Liver (tissue), 9 donors: ENCODE results near the gene MTX1. TPM values are rescaled to one million over a fixed set of nuclear protein-coding genes. Genes with fewer than 3 reads are reported as not detected.

Experiments used
- DNase-seq: peaks from one replicate; pipeline ENCODE4 v3.0.0-alpha.2; 2017; ENCODE audit warnings: low spot score
- H3K27ac ChIP-seq, 2 donors: one replicate each; pipeline ENCODE4 v1.7.0; 2013; ENCODE audit warnings: inconsistent platforms in 2 of 2, low read length in 2 of 2, control low read depth in 1 of 2, low read depth in 1 of 2, mild to moderate bottlenecking in 1 of 2
- H3K27me3 ChIP-seq, 4 donors: one replicate each; pipeline versions ENCODE4 v1.6.1 to v1.7.0; 2013; ENCODE audit warnings: low read length in 3 of 4, inconsistent platforms in 1 of 4, mild to moderate bottlenecking in 1 of 4, moderate library complexity in 1 of 4; ENCODE audit not compliant: control insufficient read depth in 4 of 4, insufficient read depth in 4 of 4
- H3K36me3 ChIP-seq, 4 donors: one replicate each; pipeline versions ENCODE4 v1.6.1 to v1.7.0; 2013; ENCODE audit warnings: low read length in 3 of 4, mild to moderate bottlenecking in 3 of 4, low read depth in 1 of 4, moderate library complexity in 1 of 4; ENCODE audit not compliant: control insufficient read depth in 4 of 4, insufficient read depth in 3 of 4
- H3K4me1 ChIP-seq, 4 donors: one replicate each; pipeline versions ENCODE4 v1.6.1 to v1.7.0; 2013; ENCODE audit warnings: low read length in 3 of 4, mild to moderate bottlenecking in 3 of 4, moderate library complexity in 1 of 4; ENCODE audit not compliant: control insufficient read depth in 4 of 4, insufficient read depth in 4 of 4
- H3K4me3 ChIP-seq, 3 donors: one replicate each; pipeline versions ENCODE4 v1.6.1 to v1.7.0; 2013; ENCODE audit warnings: low read length in 3 of 3, control low read depth in 1 of 3, low read depth in 1 of 3, mild to moderate bottlenecking in 1 of 3
- H3K9ac ChIP-seq, 2 donors: one replicate each; pipeline ENCODE4 v1.7.0; 2013; ENCODE audit warnings: low read length in 2 of 2, mild to moderate bottlenecking in 2 of 2, moderate library complexity in 2 of 2, control low read depth in 1 of 2, low read depth in 1 of 2
- H3K9me3 ChIP-seq, 4 donors: one replicate each; pipeline versions ENCODE4 v1.6.1 to v1.7.0; 2013; ENCODE audit warnings: low read length in 3 of 4; ENCODE audit not compliant: control insufficient read depth in 4 of 4
- EGR1 ChIP-seq, 2 donors: IDR thresholded peaks; 2 replicates each; pipeline ENCODE4 v1.6.1; 2016 to 2018; ENCODE audit warnings: antibody characterized with exemption in 2 of 2, low read depth in 2 of 2
- FOXA1 ChIP-seq: IDR thresholded peaks from 2 replicates; pipeline ENCODE4 v1.6.1; 2016; ENCODE audit warnings: antibody characterized with exemption
- FOXA2 ChIP-seq: IDR thresholded peaks from 2 replicates; pipeline ENCODE4 v1.6.1; 2016; ENCODE audit warnings: antibody characterized with exemption
- GABPA ChIP-seq, 2 donors: IDR thresholded peaks in 1 of 2; conservative IDR thresholded peaks in 1 of 2; 2 replicates each; pipeline ENCODE4 v1.6.1; 2016; ENCODE audit warnings: antibody characterized with exemption in 2 of 2, mild to moderate bottlenecking in 1 of 2, moderate library complexity in 1 of 2
- HNF4A ChIP-seq, 2 donors: conservative IDR thresholded peaks; 2 replicates each; pipeline ENCODE4 v1.6.1; 2016; ENCODE audit warnings: antibody characterized with exemption in 2 of 2, mild to moderate bottlenecking in 2 of 2
- HNF4G ChIP-seq: IDR thresholded peaks from 2 replicates; pipeline ENCODE4 v1.6.1; 2016; ENCODE audit warnings: antibody characterized with exemption
- JUND ChIP-seq, 2 donors: IDR thresholded peaks; 2 replicates each; pipeline ENCODE4 v1.6.1; 2016; ENCODE audit warnings: antibody characterized with exemption in 2 of 2
- NR2F2 ChIP-seq: IDR thresholded peaks from 2 replicates; pipeline ENCODE4 v1.6.1; 2016; ENCODE audit warnings: antibody characterized with exemption
- RXRA ChIP-seq, 2 donors: IDR thresholded peaks; 2 replicates each; pipeline ENCODE4 v1.6.1; 2017 to 2018; ENCODE audit warnings: antibody characterized with exemption in 2 of 2, mild to moderate bottlenecking in 1 of 2
- SP1 ChIP-seq: IDR thresholded peaks from 2 replicates; pipeline ENCODE4 v1.6.1; 2018; ENCODE audit warnings: antibody characterized with exemption, mild to moderate bottlenecking
- TAF1 ChIP-seq: conservative IDR thresholded peaks from 2 replicates; pipeline ENCODE4 v1.6.1; 2016; ENCODE audit warnings: antibody characterized with exemption, mild to moderate bottlenecking
- YY1 ChIP-seq: IDR thresholded peaks from 2 replicates; pipeline ENCODE4 v1.6.1; 2016; ENCODE audit warnings: antibody characterized with exemption, mild to moderate bottlenecking
- WGBS: extraction: QIAGEN DNeasy Blood & Tissue Kit; methylation state at CpG from one replicate; pipeline ENCODE4 v1.1.7; 2013; 5-methylcytosine and 5-hydroxymethylcytosine counted together
- polyA plus RNA-seq, 2 donors: library from polyadenylated mRNA; stranded (reverse) in 1 of 2; unstranded in 1 of 2; fragments of 200-250 nt in 1 of 2; fragments of >200 nt in 1 of 2; fragmentation: Nextera tagmentation in 1 of 2; extraction: Ambion mirVana in 1 of 2; gene quantifications; one replicate each; pipeline versions ENCODE4 v1.2.1 to v1.2.3, GENCODE V29; 2013 to 2015
- total RNA-seq, 2 donors: library from RNA; depleted of rRNA; stranded (reverse); fragments of >200 nt; gene quantifications; one replicate each; pipeline ENCODE4 v1.2.3, GENCODE V29; 2014
- TF ChIP-seq, protein P1 (sequence below): fragments of 150-350 bp; IDR thresholded peaks from 2 replicates; pipeline ENCODE4 v1.5.1; 2017; ENCODE audit warnings: improper control_type of control experiment, low read depth, low read length; ENCODE audit not compliant: missing input control
- TF ChIP-seq, protein P2 (sequence below): IDR thresholded peaks from 2 replicates; pipeline ENCODE4 v1.6.1; 2016; ENCODE audit warnings: antibody characterized with exemption
- TF ChIP-seq, protein P3 (sequence below): IDR thresholded peaks from 2 replicates; pipeline ENCODE4 v1.6.1; 2016; ENCODE audit warnings: antibody characterized with exemption
- TF ChIP-seq, protein P4 (sequence below): IDR thresholded peaks from 2 replicates; pipeline ENCODE4 v1.6.1; 2016; ENCODE audit warnings: antibody characterized with exemption
- TF ChIP-seq, protein P5 (sequence below): IDR thresholded peaks from 2 replicates; pipeline ENCODE4 v1.6.1; 2016; ENCODE audit warnings: antibody characterized with exemption, mild to moderate bottlenecking
- donor health status: healthy.
- donor health status: healthy.
- donor health status: healthy.
- donor health status: healthy.
- donor health status: healthy.

Gene MTX1
- total and polyA plus RNA-seq, 4 donors = 19.6 to 38.4 (median 28.5) TPM

DNA sequence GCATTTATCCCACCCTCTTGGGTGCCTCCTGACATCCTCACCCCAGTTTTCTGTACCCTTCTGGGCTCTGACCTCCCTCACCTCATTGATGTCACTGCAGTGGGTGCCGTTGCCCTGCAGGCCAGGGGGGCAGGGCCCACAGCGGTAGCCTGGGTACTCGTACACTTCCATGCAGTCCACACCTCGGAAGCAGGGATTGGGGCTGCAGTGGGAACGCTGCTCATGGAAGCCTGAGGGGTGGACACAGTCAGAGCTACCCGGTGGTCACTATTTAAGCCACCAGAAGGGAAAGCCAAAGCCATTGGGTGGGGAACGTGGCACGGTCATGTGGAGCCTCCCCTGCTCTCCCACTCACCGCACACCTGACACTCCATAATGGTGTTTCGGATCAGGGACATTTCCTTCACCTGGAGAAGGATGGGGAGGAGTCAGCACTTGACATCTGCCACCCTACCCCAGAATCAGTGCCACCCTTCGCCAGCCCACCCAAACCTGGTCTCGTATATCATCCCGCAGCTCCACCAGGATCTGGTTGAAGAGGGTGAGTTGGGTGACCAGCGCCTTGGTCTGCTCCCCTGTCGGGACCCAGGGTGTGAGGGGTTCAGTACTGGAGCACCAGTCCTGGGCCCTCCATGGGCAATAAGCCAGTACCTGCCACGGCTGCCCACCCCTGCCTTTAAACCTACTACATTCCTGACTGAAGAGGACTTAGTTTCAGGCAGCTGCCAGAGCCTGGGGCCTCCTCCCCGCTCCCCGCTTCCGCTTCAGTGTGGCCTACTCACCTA is 5.6 kb upstream of the MTX1 start:
- 89% methylated on average over 19 of the region's 19 CpGs for WGBS
- H3K36me3 ChIP-seq = no peaks in the 10 kb centered on the region
- TF ChIP-seq SP1 (no peak), HNF4G (no peak), NR2F2 (no peak), TAF1 (no peak), EGR1 (IDR thresholded peaks at IDR 0.05; ENCODE audit: low read depth in 2 of 2) (no peak), HNF4A (conservative IDR thresholded peaks at IDR 0.05) (no peak), FOXA2 (no peak)
- TF ChIP-seq, protein P1, sequence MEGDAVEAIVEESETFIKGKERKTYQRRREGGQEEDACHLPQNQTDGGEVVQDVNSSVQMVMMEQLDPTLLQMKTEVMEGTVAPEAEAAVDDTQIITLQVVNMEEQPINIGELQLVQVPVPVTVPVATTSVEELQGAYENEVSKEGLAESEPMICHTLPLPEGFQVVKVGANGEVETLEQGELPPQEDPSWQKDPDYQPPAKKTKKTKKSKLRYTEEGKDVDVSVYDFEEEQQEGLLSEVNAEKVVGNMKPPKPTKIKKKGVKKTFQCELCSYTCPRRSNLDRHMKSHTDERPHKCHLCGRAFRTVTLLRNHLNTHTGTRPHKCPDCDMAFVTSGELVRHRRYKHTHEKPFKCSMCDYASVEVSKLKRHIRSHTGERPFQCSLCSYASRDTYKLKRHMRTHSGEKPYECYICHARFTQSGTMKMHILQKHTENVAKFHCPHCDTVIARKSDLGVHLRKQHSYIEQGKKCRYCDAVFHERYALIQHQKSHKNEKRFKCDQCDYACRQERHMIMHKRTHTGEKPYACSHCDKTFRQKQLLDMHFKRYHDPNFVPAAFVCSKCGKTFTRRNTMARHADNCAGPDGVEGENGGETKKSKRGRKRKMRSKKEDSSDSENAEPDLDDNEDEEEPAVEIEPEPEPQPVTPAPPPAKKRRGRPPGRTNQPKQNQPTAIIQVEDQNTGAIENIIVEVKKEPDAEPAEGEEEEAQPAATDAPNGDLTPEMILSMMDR = no peak
- TF ChIP-seq, protein P2, sequence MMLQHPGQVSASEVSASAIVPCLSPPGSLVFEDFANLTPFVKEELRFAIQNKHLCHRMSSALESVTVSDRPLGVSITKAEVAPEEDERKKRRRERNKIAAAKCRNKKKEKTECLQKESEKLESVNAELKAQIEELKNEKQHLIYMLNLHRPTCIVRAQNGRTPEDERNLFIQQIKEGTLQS = no peak
- TF ChIP-seq, protein P3, sequence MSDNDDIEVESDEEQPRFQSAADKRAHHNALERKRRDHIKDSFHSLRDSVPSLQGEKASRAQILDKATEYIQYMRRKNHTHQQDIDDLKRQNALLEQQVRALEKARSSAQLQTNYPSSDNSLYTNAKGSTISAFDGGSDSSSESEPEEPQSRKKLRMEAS = no peak
- TF ChIP-seq, protein P4, sequence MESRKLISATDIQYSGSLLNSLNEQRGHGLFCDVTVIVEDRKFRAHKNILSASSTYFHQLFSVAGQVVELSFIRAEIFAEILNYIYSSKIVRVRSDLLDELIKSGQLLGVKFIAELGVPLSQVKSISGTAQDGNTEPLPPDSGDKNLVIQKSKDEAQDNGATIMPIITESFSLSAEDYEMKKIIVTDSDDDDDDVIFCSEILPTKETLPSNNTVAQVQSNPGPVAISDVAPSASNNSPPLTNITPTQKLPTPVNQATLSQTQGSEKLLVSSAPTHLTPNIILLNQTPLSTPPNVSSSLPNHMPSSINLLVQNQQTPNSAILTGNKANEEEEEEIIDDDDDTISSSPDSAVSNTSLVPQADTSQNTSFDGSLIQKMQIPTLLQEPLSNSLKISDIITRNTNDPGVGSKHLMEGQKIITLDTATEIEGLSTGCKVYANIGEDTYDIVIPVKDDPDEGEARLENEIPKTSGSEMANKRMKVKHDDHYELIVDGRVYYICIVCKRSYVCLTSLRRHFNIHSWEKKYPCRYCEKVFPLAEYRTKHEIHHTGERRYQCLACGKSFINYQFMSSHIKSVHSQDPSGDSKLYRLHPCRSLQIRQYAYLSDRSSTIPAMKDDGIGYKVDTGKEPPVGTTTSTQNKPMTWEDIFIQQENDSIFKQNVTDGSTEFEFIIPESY = no peak
- no peak for DNase-seq
- H3K9ac ChIP-seq = no peak overlapping the region
- H3K4me1 ChIP-seq = peaks cover 2 to 11% (median 8%) of the 10 kb centered on the region in 4 donors
- H3K27me3 ChIP-seq = no peaks in the 10 kb centered on the region
- H3K4me3 ChIP-seq = no peak overlapping the region
- H3K27ac ChIP-seq = no peak overlapping the region
- H3K9me3 ChIP-seq = no peaks in the 10 kb centered on the region

DNA sequence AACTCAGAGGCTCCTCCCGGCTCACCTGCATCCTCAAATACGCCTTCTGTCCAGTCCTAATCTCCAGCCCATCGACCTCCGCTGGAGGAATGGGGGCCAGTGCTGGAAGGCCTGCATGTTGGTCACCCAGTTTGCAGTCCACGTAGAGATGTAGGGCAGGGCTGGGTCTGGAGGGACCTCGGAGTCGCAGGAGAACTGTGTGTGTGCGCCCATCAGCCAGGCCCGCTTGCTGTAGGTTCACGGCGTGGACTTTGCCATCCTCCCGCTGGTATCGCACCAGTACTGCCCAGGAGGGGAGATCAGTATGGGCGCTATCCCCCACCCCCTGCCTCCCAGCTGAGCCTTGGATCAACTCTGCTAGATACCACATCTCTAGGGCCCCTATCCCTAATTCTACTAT is 3.5 kb upstream of the MTX1 start:
- WGBS = 84% methylated on average over 14 of the region's 14 CpGs
- no peak for DNase-seq
- no peak overlapping the region for H3K4me3 ChIP-seq
- H3K27ac ChIP-seq = no peak overlapping the region
- no peaks in the 10 kb centered on the region for H3K36me3 ChIP-seq
- no peaks in the 10 kb centered on the region for H3K27me3 ChIP-seq
- no peak overlapping the region for H3K9ac ChIP-seq
- H3K4me1 ChIP-seq = peaks cover 2 to 25% (median 22%) of the 10 kb centered on the region in 4 donors
- H3K9me3 ChIP-seq = no peaks in the 10 kb centered on the region
- no peak for TF ChIP-seq YY1
- no peak for TF ChIP-seq FOXA1
- TF ChIP-seq JUND (IDR thresholded peaks at IDR 0.05) = no peak
- TF ChIP-seq, protein P1 = no peak
- TF ChIP-seq, protein P5, sequence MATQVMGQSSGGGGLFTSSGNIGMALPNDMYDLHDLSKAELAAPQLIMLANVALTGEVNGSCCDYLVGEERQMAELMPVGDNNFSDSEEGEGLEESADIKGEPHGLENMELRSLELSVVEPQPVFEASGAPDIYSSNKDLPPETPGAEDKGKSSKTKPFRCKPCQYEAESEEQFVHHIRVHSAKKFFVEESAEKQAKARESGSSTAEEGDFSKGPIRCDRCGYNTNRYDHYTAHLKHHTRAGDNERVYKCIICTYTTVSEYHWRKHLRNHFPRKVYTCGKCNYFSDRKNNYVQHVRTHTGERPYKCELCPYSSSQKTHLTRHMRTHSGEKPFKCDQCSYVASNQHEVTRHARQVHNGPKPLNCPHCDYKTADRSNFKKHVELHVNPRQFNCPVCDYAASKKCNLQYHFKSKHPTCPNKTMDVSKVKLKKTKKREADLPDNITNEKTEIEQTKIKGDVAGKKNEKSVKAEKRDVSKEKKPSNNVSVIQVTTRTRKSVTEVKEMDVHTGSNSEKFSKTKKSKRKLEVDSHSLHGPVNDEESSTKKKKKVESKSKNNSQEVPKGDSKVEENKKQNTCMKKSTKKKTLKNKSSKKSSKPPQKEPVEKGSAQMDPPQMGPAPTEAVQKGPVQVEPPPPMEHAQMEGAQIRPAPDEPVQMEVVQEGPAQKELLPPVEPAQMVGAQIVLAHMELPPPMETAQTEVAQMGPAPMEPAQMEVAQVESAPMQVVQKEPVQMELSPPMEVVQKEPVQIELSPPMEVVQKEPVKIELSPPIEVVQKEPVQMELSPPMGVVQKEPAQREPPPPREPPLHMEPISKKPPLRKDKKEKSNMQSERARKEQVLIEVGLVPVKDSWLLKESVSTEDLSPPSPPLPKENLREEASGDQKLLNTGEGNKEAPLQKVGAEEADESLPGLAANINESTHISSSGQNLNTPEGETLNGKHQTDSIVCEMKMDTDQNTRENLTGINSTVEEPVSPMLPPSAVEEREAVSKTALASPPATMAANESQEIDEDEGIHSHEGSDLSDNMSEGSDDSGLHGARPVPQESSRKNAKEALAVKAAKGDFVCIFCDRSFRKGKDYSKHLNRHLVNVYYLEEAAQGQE = no peak
- no peak for TF ChIP-seq RXRA (IDR thresholded peaks at IDR 0.05)
- no peak for TF ChIP-seq HNF4G
- no peak for TF ChIP-seq GABPA (IDR thresholded peaks at IDR 0.05 in 1 of 2, conservative IDR thresholded peaks at IDR 0.05 in 1 of 2)
- TF ChIP-seq TAF1 = no peak
- TF ChIP-seq, protein P4 = no peak
- no peak for TF ChIP-seq EGR1 (IDR thresholded peaks at IDR 0.05; ENCODE audit: low read depth in 2 of 2)
- TF ChIP-seq, protein P3 = no peak
- no peak for TF ChIP-seq SP1
- TF ChIP-seq NR2F2 = no peak
- no peak for TF ChIP-seq FOXA2
- TF ChIP-seq HNF4A (conservative IDR thresholded peaks at IDR 0.05) = no peak
